Measurements from ENCODE around the gene ATP6V1B1.

DNA sequence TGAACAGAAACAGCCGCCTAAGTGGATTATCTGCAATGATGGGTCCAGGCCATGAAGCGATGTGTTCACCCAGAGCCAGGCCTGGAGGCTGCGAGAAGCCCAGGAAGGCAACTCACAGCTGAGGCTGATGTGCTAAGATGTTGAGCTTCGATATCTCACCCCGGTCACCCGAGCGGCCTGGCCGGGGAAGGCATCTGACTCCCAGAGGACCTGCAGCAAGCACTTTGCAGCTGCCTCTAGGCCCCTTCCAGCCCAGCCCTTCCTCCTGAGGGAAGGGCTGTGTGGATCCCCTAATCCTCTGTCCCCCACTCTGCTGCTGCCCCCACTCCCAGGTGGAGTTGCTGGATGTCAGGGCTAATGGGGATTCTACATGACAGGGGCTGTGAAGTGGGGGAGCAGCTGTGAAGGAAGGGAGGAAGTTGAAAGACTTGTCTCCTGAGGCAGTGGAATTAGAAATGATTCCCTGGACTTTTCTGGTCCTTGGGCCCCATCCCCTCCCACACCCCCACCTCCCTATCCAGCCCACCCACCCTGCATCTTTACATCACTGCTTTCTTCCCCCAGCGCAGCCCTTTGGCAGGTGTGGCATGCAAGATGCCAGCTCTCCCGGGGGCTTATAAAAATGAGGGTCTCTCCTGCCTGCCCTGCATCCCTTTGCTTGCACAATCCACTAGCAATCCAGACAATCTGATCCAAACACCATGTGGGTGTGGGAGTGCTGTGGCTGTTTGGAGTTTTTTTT is 4.3 kb downstream of the ATP6V1B1 start:
- TF ChIP-seq SUZ12 (IDR thresholded peaks at IDR 0.05; ENCODE audit: extremely low read depth, insufficient read depth, insufficient read length): no peak
- no peak for TF ChIP-seq YY1 (IDR thresholded peaks at IDR 0.05; ENCODE audit: insufficient read depth, insufficient read length)
